Endodermal cell (in vitro differentiated cells): ENCODE measurements around the gene HUS1. TPM values are rescaled to one million over a fixed set of nuclear protein-coding genes. Genes with fewer than 3 reads are reported as not detected.
"Not testable (repeated sequence)": the region's sequence is repeated elsewhere in the genome, so short reads cannot be mapped to it uniquely, and the experiment has no call there.

Source experiments
- DNase-seq: peaks from one replicate; pipeline ENCODE4 v3.0.0-alpha.2; 2017
- H3K27ac ChIP-seq: 2 replicates; pipeline ENCODE4 v1.5.1; 2013; ENCODE audit warnings: mild to moderate bottlenecking, low read depth, low read length, moderate library complexity
- H3K27me3 ChIP-seq: 2 replicates; pipeline ENCODE4 v1.6.1; 2013; ENCODE audit warnings: mild to moderate bottlenecking, low read length, moderate library complexity; ENCODE audit not compliant: insufficient read depth, control insufficient read depth, poor library complexity, severe bottlenecking
- H3K36me3 ChIP-seq: 2 replicates; pipeline ENCODE4 v1.7.0; 2013; ENCODE audit warnings: mild to moderate bottlenecking, low read length, moderate library complexity; ENCODE audit not compliant: control insufficient read depth, insufficient read depth
- H3K4me1 ChIP-seq: one replicate; pipeline ENCODE4 v1.7.0; 2013; ENCODE audit warnings: low read length; ENCODE audit not compliant: control insufficient read depth, insufficient read depth
- H3K4me3 ChIP-seq: 2 replicates; pipeline ENCODE4 v1.5.1; 2013; ENCODE audit warnings: mild to moderate bottlenecking, low read length, moderate library complexity
- H3K9ac ChIP-seq: 2 replicates; pipeline ENCODE4 v1.6.1; 2013; ENCODE audit warnings: mild to moderate bottlenecking, low read length, moderate library complexity; ENCODE audit not compliant: poor library complexity, severe bottlenecking; ENCODE audit errors: extremely low read depth
- H3K9me3 ChIP-seq: 2 replicates; pipeline ENCODE4 v1.6.1; 2013; ENCODE audit warnings: mild to moderate bottlenecking, low read length, moderate library complexity; ENCODE audit not compliant: control insufficient read depth
- H3K27ac Mint-ChIP-seq: 2 replicates; pipeline ENCODE4 v1.8.0; 2020; ENCODE audit warnings: mixed read lengths
- H3K27me3 Mint-ChIP-seq: 2 replicates; pipeline ENCODE4 v1.8.0; 2021; ENCODE audit warnings: mild to moderate bottlenecking, mixed read lengths; ENCODE audit not compliant: insufficient read depth
- H3K36me3 Mint-ChIP-seq: 2 replicates; pipeline ENCODE4 v1.8.0; 2020; ENCODE audit warnings: low read depth, mixed read lengths
- H3K4me1 Mint-ChIP-seq: 2 replicates; pipeline ENCODE4 v1.8.0; 2020; ENCODE audit warnings: mixed read lengths
- H3K4me3 Mint-ChIP-seq: 2 replicates; pipeline ENCODE4 v1.8.0; 2020; ENCODE audit warnings: mild to moderate bottlenecking, moderate library complexity, mixed read lengths
- H3K9me3 Mint-ChIP-seq: 2 replicates; pipeline ENCODE4 v1.8.0; 2020; ENCODE audit warnings: mild to moderate bottlenecking, mixed read lengths
- WGBS, 2 experiments: methylation state at CpG; one replicate each; pipeline versions ENCODE4 v1.1.5 to v1.1.7; 2013; ENCODE audit warnings: missing lambda C conversion rate in 2 of 2, mixed read lengths in 1 of 2; ENCODE audit not compliant: insufficient coverage in 1 of 2, insufficient read length in 1 of 2; 5-methylcytosine and 5-hydroxymethylcytosine counted together
- total RNA-seq, 2 donors: library from RNA; stranded (reverse); fragmentation: NEBNext Ultra II Directional in 1 of 2; extraction: Animal tissue kit (Norgen Biotek cat#: 25700) in 1 of 2; gene quantifications; 2 replicates in 1 of 2; 3 replicates in 1 of 2; pipeline ENCODE4 v1.2.1, GENCODE V29; 2021
- TF ChIP-seq, protein P1 (sequence below): fragments of 200-600 bp; sonication (generic); conservative IDR thresholded peaks from 2 replicates; pipeline ENCODE4 v1.5.0; 2021; ENCODE audit warnings: antibody characterized with exemption, mild to moderate bottlenecking

Gene HUS1
- total RNA-seq, 2 donors from 2014 or later: 37.0 to 42.5 TPM

DNA sequence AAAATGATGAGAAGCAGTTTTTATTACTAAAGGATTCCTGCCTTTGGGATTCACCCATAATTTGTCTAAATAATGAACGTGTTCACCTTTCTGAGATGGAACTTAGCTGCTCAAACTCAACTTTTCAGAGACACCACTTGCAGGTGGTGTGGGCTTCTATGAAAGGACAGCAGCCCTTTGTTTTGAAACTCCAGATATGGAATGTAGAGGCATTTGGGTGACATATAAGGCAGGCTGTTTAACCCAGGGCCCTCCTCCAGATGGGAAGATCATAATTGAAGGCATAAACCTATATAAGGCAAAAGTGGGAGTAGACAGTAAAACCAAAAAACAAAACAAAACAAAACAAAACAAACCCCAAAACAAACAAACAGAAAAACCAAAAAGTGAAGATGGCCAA, 11.9 kb upstream of the HUS1 start:
- Histone ChIP-seq H3K9me3 (no peaks in the 10 kb centered on the region), H3K27me3 (no peaks in the 10 kb centered on the region), H3K27ac (no peak overlapping the region), H3K36me3 (no peaks in the 10 kb centered on the region), H3K9ac (no peak overlapping the region), H3K4me3 (no peak overlapping the region), H3K4me1 (no peaks in the 10 kb centered on the region)
- H3K4me1 Mint-ChIP-seq: peaks cover 29% of the 10 kb centered on the region
- H3K36me3 Mint-ChIP-seq: no peaks in the 10 kb centered on the region
- H3K27me3 Mint-ChIP-seq: no peaks in the 10 kb centered on the region
- no peak for DNase-seq
- peaks cover 8% of the 10 kb centered on the region for H3K9me3 Mint-ChIP-seq
- H3K4me3 Mint-ChIP-seq: peak overlapping the region; percentile 58
- peak overlapping the region; percentile 88 for H3K27ac Mint-ChIP-seq
- TF ChIP-seq, protein P1, sequence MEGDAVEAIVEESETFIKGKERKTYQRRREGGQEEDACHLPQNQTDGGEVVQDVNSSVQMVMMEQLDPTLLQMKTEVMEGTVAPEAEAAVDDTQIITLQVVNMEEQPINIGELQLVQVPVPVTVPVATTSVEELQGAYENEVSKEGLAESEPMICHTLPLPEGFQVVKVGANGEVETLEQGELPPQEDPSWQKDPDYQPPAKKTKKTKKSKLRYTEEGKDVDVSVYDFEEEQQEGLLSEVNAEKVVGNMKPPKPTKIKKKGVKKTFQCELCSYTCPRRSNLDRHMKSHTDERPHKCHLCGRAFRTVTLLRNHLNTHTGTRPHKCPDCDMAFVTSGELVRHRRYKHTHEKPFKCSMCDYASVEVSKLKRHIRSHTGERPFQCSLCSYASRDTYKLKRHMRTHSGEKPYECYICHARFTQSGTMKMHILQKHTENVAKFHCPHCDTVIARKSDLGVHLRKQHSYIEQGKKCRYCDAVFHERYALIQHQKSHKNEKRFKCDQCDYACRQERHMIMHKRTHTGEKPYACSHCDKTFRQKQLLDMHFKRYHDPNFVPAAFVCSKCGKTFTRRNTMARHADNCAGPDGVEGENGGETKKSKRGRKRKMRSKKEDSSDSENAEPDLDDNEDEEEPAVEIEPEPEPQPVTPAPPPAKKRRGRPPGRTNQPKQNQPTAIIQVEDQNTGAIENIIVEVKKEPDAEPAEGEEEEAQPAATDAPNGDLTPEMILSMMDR: no peak
- WGBS, 2 experiments: 80 to 89% methylated on average over 1 of the region's 1 CpG

DNA sequence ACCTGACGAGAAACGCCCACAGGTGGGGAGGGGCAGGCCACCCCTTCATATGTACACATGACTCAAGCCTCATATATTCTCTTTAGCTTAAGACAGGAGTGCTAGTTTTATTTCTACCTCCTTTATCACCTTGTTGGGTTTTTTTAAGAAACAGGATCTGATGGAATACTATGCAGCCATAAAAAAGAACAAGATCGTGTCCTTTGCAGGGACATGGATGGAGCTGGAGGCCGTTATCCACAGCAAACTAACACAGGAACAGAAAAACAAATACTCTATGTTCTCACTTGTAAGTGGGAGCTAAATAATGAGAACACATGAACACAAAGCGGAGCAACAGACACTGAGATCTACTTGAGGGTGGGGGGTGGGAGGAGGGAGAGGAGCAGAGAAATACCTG, 11.2 kb upstream of the HUS1 start:
- no peak overlapping the region for H3K27ac ChIP-seq
- WGBS, 2 experiments: 95% methylated on average over 5 of the region's 5 CpGs; no CpG with 5 or more reads in 1 of the 2 experiments
- TF ChIP-seq, protein P1: no peak
- no peaks in the 10 kb centered on the region for H3K27me3 ChIP-seq
- H3K9me3 Mint-ChIP-seq: peaks cover 8% of the 10 kb centered on the region
- H3K27ac Mint-ChIP-seq: no peak overlapping the region
- no peaks in the 10 kb centered on the region for H3K27me3 Mint-ChIP-seq
- no peaks in the 10 kb centered on the region for H3K9me3 ChIP-seq
- H3K4me1 Mint-ChIP-seq: peaks cover 29% of the 10 kb centered on the region
- no peak for DNase-seq
- no peak overlapping the region for H3K4me3 ChIP-seq
- no peaks in the 10 kb centered on the region for H3K36me3 ChIP-seq
- H3K4me3 Mint-ChIP-seq: no peak overlapping the region
- H3K4me1 ChIP-seq: no peaks in the 10 kb centered on the region
- H3K36me3 Mint-ChIP-seq: no peaks in the 10 kb centered on the region
- H3K9ac ChIP-seq: no peak overlapping the region

DNA sequence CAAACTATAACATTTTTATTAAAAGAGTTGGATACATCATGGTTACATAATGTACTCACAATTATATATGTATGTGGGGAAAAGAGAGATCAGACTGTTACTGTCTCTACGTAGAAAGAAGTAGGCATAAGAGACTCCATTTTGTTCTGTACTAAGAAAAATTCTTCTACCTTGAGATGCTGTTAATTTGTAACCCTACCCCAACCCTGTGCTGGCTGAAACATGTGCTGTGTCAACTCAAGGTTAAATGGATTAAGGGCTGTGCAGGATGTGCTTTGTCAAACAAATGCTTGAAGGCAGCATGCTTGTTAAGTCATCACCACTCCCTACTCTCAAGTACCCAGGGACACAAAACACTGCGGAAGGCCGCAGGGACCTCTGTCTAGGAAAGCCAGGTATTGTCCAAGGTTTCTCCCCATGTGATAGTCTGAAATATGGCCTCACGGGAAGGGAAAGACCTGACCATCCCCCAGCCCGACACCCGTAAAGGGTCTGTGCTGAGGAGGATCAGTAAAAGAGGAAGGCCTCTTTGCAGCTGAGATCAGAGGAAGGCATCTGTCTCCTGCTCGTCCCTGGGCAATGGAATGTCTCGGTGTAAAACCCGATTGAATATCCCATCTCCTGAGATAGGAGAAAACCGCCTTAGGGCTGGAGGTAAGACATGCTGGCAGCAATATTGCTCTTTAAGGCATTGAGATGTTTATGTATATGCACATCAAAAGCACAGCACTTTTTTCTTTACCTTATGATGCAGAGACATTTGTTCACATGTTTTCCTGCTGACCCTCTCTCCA, 10.4 kb upstream of the HUS1 start:
- not testable (repeated sequence) for H3K4me3 Mint-ChIP-seq, H3K9ac ChIP-seq, H3K36me3 ChIP-seq, DNase-seq, H3K36me3 Mint-ChIP-seq, H3K9me3 ChIP-seq, H3K27ac ChIP-seq, H3K9me3 Mint-ChIP-seq, H3K27me3 ChIP-seq, H3K27me3 Mint-ChIP-seq, H3K4me1 ChIP-seq, H3K4me3 ChIP-seq
- WGBS, 2 experiments: 56 to 57% methylated on average over 1 to 8 of the region's 10 CpGs
- Mint-ChIP-seq H3K4me1 (peaks cover 29% of the 10 kb centered on the region), H3K27ac (peak overlapping the region; percentile 85)
